Suprapubic skin (tissue), 4 donors: ENCODE results near the gene KRT72. TPM values are rescaled to one million over a fixed set of nuclear protein-coding genes. Genes with fewer than 3 reads are reported as not detected.

Source experiments
- DNase-seq, 2 donors: peaks; one replicate each; pipeline ENCODE4 v3.0.0-alpha.2; 2019; ENCODE audit warnings: low spot score in 2 of 2
- H3K27ac ChIP-seq: fragments of 200-600 bp; sonication (generic); one replicate; pipeline ENCODE4 v1.5.1; 2019
- H3K27me3 ChIP-seq: fragments of 200-600 bp; sonication (generic); one replicate; pipeline ENCODE4 v1.5.1; 2019
- H3K36me3 ChIP-seq: fragments of 200-600 bp; sonication (generic); one replicate; pipeline ENCODE4 v1.5.1; 2019
- H3K4me1 ChIP-seq: fragments of 200-600 bp; sonication (generic); one replicate; pipeline ENCODE4 v1.5.1; 2019
- H3K4me3 ChIP-seq: fragments of 200-600 bp; sonication (generic); one replicate; pipeline ENCODE4 v1.5.1; 2019; ENCODE audit warnings: mild to moderate bottlenecking
- H3K9me3 ChIP-seq: fragments of 200-600 bp; sonication (generic); one replicate; pipeline ENCODE4 v1.5.1; 2019
- CTCF ChIP-seq, 2 donors: fragments of 200-600 bp in 1 of 2; fragments of 450-650 bp in 1 of 2; sonication (generic) in 1 of 2; IDR thresholded peaks; one replicate each; pipeline ENCODE4 v1.5.1; 2016 to 2019; ENCODE audit warnings: antibody characterized with exemption in 2 of 2, mild to moderate bottlenecking in 1 of 2, moderate library complexity in 1 of 2
- EP300 ChIP-seq: sonication (generic); formaldehyde crosslinking; IDR thresholded peaks from one replicate; pipeline ENCODE4 v1.6.1; 2017; ENCODE audit warnings: antibody characterized with exemption
- POLR2A ChIP-seq, 2 donors: fragments of 450-650 bp; IDR thresholded peaks; one replicate each; pipeline ENCODE4 v1.6.1; 2017; ENCODE audit warnings: antibody characterized with exemption in 2 of 2, mild to moderate bottlenecking in 2 of 2, moderate library complexity in 2 of 2
- POLR2AphosphoS5 ChIP-seq, 3 donors: sonication (generic); formaldehyde crosslinking; IDR thresholded peaks; one replicate each; pipeline ENCODE4 v1.6.1; 2017; ENCODE audit warnings: antibody characterized with exemption in 3 of 3
- WGBS: methylation state at CpG from one replicate; pipeline ENCODE4 v1.1.5; 2018; 5-methylcytosine and 5-hydroxymethylcytosine counted together
- total RNA-seq, 4 donors: library from RNA; depleted of rRNA; stranded (reverse); fragments of >200 nt; gene quantifications; one replicate each; pipeline ENCODE4 v1.1.0, GENCODE V29; 2016

The KRT72 gene
- total RNA-seq, 4 donors from 2014 or later, result 2.0 to 19.2 (median 8.8) TPM

- no peak for DNase-seq
- TF ChIP-seq POLR2A (IDR thresholded peaks at IDR 0.05) (no peak), EP300 (no peak), CTCF (IDR thresholded peaks at IDR 0.05) (no peak), POLR2AphosphoS5 (IDR thresholded peaks at IDR 0.05) (no peak)
- 65% methylated on average over 3 of the region's 3 CpGs for WGBS
- no peaks in the 10 kb centered on the region for H3K27me3 ChIP-seq
- no peak overlapping the region for H3K4me3 ChIP-seq
- H3K9me3 ChIP-seq, result no peaks in the 10 kb centered on the region
- no peak overlapping the region for H3K27ac ChIP-seq
- H3K4me1 ChIP-seq, result peaks cover 25% of the 10 kb centered on the region
- H3K36me3 ChIP-seq, result no peaks in the 10 kb centered on the region
Measured at GRCh38 chr12:52537101-52537500, 64.2 kb downstream of the KRT72 start.

Other genes starting within 250 kb of the KRT72 start
- 100 to 1,000 TPM in 2 of 4 donors, 10 to 100 TPM in 1, 1 to 10 TPM in 1; 4.2 to 766 (median 96.1) TPM for gene KRT85, start 234.0 kb downstream of the KRT72 start, total RNA-seq
- gene KRT84, start 215.8 kb downstream of the KRT72 start, total RNA-seq, result 1 to 10 TPM in 1 of 4 donors, under 1 TPM in 2, not detected in 1; 0.49 to 2.1 (median 0.65) TPM
- gene KRT82, start 195.1 kb downstream of the KRT72 start, total RNA-seq, result 10 to 100 TPM in 1 of 4 donors, 1 to 10 TPM in 3; 1.3 to 40.7 (median 7.6) TPM
- 10 to 100 TPM in 3 of 4 donors, 1 to 10 TPM in 1; 3.3 to 67.9 (median 21.2) TPM for gene KRT75, start 167.1 kb downstream of the KRT72 start, total RNA-seq
- 100 to 1,000 TPM in 3 of 4 donors, 10 to 100 TPM in 1; 44.8 to 765 (median 249) TPM for gene KRT6B, start 149.3 kb downstream of the KRT72 start, total RNA-seq
- gene KRT6C, start 127.7 kb downstream of the KRT72 start, total RNA-seq, result 10 to 100 TPM in 2 of 4 donors, 1 to 10 TPM in 1, not detected in 1; 7.8 to 23.7 (median 14.8) TPM
- 1,000 to 10,000 TPM in 1 of 4 donors, 100 to 1,000 TPM in 2, 10 to 100 TPM in 1; 57.7 to 1,258 (median 594) TPM for gene KRT6A, start 108.2 kb downstream of the KRT72 start, total RNA-seq
- gene KRT5, start 81.1 kb downstream of the KRT72 start, total RNA-seq, result 1,000 to 10,000 TPM; 3,026 to 9,625 (median 8,067) TPM
- gene KRT71, start 48.3 kb downstream of the KRT72 start, total RNA-seq, result 100 to 1,000 TPM in 1 of 4 donors, 10 to 100 TPM in 2, 1 to 10 TPM in 1; 5.5 to 231 (median 70.8) TPM
- gene KRT74, start 27.6 kb downstream of the KRT72 start, total RNA-seq, result 10 to 100 TPM in 3 of 4 donors, 1 to 10 TPM in 1; 2.0 to 44.4 (median 21.2) TPM
- 10 to 100 TPM in 3 of 4 donors, 1 to 10 TPM in 1; 8.7 to 27.4 (median 17.5) TPM for gene KRT73, start 17.1 kb upstream of the KRT72 start, total RNA-seq
- 1,000 to 10,000 TPM in 2 of 4 donors, 100 to 1,000 TPM in 2; 357 to 1,953 (median 1,221) TPM for gene KRT2, start 50.7 kb upstream of the KRT72 start, total RNA-seq
- gene KRT1, start 78.9 kb upstream of the KRT72 start, total RNA-seq, result 1,000 to 10,000 TPM; 4,815 to 9,656 (median 5,822) TPM
- gene KRT77, start 102.1 kb upstream of the KRT72 start, total RNA-seq, result 100 to 1,000 TPM; 146 to 424 (median 275) TPM
- gene KRT76, start 175.9 kb upstream of the KRT72 start, total RNA-seq, result not detected
- not detected for gene KRT3, start 194.7 kb upstream of the KRT72 start, total RNA-seq
- gene KRT4, start 212.7 kb upstream of the KRT72 start, total RNA-seq, result 1 to 10 TPM in 2 of 4 donors, under 1 TPM in 2; 0.32 to 1.6 (median 0.76) TPM
- 100 to 1,000 TPM in 3 of 4 donors, 10 to 100 TPM in 1; 48.8 to 202 (median 156) TPM for gene KRT79, start 232.8 kb upstream of the KRT72 start, total RNA-seq
- 100 to 1,000 TPM in 1 of 4 donors, 10 to 100 TPM in 3; 48.9 to 115 (median 80.0) TPM for gene KRT78, start 247.5 kb upstream of the KRT72 start, total RNA-seq